SU-DHL-6 (cell line): ENCODE data around the gene SLC25A25.

ENCODE experiments used
- H2AFZ ChIP-seq: fragments of 200-600 bp; sonication (generic); 2 replicates; pipeline ENCODE4 v1.6.1; 2014; ENCODE audit warnings: low read depth, mild to moderate bottlenecking, moderate library complexity, mixed read lengths, antibody characterized with exemption, low read length; ENCODE audit not compliant: severe bottlenecking
- H3F3A ChIP-seq: fragments of 200-600 bp; shearing (Covaris generic); 2 replicates; pipeline ENCODE4 v1.6.0; 2016; ENCODE audit warnings: antibody characterized with exemption, mild to moderate bottlenecking; ENCODE audit not compliant: insufficient read depth
- H3K27ac ChIP-seq: fragments of 200-600 bp; sonication (generic); 2 replicates; pipeline ENCODE4 v1.5.1; 2016; ENCODE audit warnings: low read depth, mild to moderate bottlenecking, low read length, moderate library complexity, mixed read lengths
- H3K27me3 ChIP-seq: fragments of 200-600 bp; sonication (generic), shearing (Covaris generic); 2 replicates; pipeline ENCODE4 v1.6.0; 2014; ENCODE audit warnings: mild to moderate bottlenecking, low read length
- H3K36me3 ChIP-seq: fragments of 200-600 bp; sonication (generic); 2 replicates; pipeline ENCODE4 v1.6.1; 2014; ENCODE audit warnings: mild to moderate bottlenecking, low read length, mixed read lengths
- H3K4me2 ChIP-seq: fragments of 300-600, 200-600 bp; shearing (Covaris generic), sonication (generic); 2 replicates; pipeline ENCODE4 v1.6.0; 2014; ENCODE audit warnings: low read length, low read depth, mild to moderate bottlenecking; ENCODE audit not compliant: poor library complexity, severe bottlenecking
- H3K4me3 ChIP-seq: fragments of 200-600 bp; sonication (generic); 2 replicates; pipeline ENCODE4 v1.5.1; 2014; ENCODE audit warnings: antibody characterized with exemption, low read length, mild to moderate bottlenecking, mixed read lengths; ENCODE audit not compliant: insufficient read depth, poor library complexity, severe bottlenecking
- H3K79me2 ChIP-seq: fragments of 200-600 bp; sonication (generic); 2 replicates; pipeline ENCODE4 v1.6.1; 2014; ENCODE audit warnings: mild to moderate bottlenecking, low read length, moderate library complexity; ENCODE audit not compliant: insufficient read depth
- H3K9ac ChIP-seq: fragments of 200-600 bp; sonication (generic); 2 replicates; pipeline ENCODE4 v1.7.0; 2014; ENCODE audit warnings: mild to moderate bottlenecking, low read length
- H3K9me2 ChIP-seq: fragments of 200-600 bp; sonication (generic); replicated peaks from 2 replicates; pipeline ENCODE4 v1.6.1; 2014; ENCODE audit warnings: low read length; ENCODE audit not compliant: insufficient read depth
- H3K9me3 ChIP-seq: fragments of 200-600 bp; sonication (generic); 2 replicates; pipeline ENCODE4 v1.6.1; 2014; ENCODE audit warnings: low read length, mixed read lengths; ENCODE audit not compliant: insufficient read depth
- H4K20me1 ChIP-seq: fragments of 200-600 bp; sonication (generic); 2 replicates; pipeline ENCODE4 v1.6.1; 2014; ENCODE audit warnings: low read depth, mild to moderate bottlenecking, antibody characterized with exemption, low read length, moderate library complexity, mixed read lengths
- EZH2phosphoT487 ChIP-seq: fragments of 200-600 bp; sonication (generic), shearing (Covaris generic); conservative IDR thresholded peaks from 2 replicates; pipeline ENCODE4 v1.6.1; 2018; ENCODE audit warnings: mild to moderate bottlenecking, antibody characterized with exemption, low read length, moderate library complexity, mixed read lengths
- TF ChIP-seq, protein P1 (sequence below): fragments of 200-600 bp; sonication (generic); IDR thresholded peaks from one replicate; pipeline ENCODE4 v1.5.1; 2017; ENCODE audit warnings: antibody characterized with exemption, mild to moderate bottlenecking, low read length, moderate library complexity; ENCODE audit not compliant: insufficient read depth, poor library complexity, severe bottlenecking

The SLC25A25 gene

DNA sequence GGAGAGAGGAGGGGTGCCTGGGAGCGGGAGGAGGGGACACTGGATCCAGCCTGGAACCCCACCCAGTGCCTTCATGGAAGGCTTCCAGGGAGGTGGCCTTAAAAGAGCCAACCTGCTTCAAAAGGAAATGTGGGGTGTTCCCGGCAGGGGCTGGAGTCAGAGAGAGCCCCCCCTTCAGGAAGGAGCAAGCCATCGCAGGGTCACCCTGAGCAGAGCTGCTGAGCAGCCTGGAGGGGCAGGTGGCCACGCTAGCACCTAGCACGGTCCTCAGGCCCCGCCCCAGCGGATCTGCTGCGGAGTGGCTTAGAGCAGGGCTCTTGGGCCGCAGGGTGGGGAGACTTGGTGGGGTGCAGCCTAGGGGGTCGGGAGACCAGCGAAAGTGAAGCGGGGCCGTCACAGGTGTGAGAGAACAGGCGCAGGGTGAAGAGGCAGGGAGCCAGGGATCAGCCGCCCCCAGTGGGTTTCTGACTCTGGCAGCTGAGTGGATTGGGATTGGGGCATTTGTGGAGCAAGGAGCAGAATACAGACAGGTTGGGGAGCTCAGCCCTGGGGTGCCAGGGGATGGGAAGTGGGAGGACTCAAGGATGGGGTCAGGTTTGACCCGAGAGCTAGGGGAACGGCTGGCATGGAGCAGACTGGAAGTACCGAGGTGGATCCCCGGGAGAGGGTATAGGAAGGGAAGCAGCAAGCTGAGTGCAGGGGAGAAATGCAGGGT, 82.7 kb downstream of the SLC25A25 start:
- H3K79me2 ChIP-seq, result no peaks in the 10 kb centered on the region
- H3K4me3 ChIP-seq, result no peak overlapping the region
- H4K20me1 ChIP-seq, result no peaks in the 10 kb centered on the region
- no peaks in the 10 kb centered on the region for H3K9me2 ChIP-seq
- H3K27ac ChIP-seq, result no peak overlapping the region
- no peak overlapping the region for H3K9ac ChIP-seq
- H3K4me2 ChIP-seq, result no peak overlapping the region
- no peak overlapping the region for H2AFZ ChIP-seq
- H3K9me3 ChIP-seq, result no peaks in the 10 kb centered on the region
- TF ChIP-seq EZH2phosphoT487, result no peak
- TF ChIP-seq, protein P1, sequence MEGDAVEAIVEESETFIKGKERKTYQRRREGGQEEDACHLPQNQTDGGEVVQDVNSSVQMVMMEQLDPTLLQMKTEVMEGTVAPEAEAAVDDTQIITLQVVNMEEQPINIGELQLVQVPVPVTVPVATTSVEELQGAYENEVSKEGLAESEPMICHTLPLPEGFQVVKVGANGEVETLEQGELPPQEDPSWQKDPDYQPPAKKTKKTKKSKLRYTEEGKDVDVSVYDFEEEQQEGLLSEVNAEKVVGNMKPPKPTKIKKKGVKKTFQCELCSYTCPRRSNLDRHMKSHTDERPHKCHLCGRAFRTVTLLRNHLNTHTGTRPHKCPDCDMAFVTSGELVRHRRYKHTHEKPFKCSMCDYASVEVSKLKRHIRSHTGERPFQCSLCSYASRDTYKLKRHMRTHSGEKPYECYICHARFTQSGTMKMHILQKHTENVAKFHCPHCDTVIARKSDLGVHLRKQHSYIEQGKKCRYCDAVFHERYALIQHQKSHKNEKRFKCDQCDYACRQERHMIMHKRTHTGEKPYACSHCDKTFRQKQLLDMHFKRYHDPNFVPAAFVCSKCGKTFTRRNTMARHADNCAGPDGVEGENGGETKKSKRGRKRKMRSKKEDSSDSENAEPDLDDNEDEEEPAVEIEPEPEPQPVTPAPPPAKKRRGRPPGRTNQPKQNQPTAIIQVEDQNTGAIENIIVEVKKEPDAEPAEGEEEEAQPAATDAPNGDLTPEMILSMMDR, result peak; percentile 18
- H3K36me3 ChIP-seq, result no peaks in the 10 kb centered on the region
- no peaks in the 10 kb centered on the region for H3K27me3 ChIP-seq
- no peaks in the 10 kb centered on the region for H3F3A ChIP-seq

DNA sequence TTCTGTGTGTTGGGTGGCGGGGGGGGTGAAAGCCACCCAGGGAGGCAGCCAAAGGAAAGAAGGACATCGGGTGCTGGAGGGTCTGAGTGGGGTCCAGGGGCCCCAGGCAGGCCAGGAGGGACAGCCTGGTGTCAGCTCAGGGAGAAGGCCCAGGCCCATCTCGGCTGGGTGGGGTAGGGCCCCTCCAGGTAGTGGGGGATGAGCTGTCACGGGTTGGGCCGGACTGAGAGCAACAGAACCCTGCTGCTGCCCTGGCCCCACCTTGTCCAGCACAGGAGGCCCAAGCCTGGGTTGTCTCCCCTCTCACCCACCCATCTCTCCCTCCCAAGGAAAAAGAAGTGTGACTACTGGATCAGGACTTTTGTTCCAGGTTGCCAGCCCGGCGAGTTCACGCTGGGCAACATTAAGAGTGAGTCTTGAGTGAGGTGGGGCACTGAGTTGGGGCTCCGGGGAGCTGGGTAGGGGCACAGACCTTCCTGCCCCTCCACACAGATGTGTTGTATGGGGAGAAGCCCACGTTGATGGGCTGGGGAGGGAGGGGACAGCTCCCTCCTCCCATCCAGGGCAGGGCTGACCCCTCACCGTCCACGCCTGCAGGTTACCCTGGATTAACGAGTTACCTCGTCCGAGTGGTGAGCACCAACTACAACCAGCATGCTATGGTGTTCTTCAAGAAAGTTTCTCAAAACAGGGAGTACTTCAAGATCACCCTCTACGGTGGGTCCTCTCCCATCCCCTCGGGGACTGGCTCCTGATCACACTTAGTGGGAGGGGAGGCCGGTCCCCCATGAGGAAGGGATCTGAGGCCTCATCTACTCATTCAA, 83.5 kb downstream of the SLC25A25 start:
- no peaks in the 10 kb centered on the region for H4K20me1 ChIP-seq
- H2AFZ ChIP-seq, result no peak overlapping the region
- H3K9me3 ChIP-seq, result no peaks in the 10 kb centered on the region
- H3K27ac ChIP-seq, result no peak overlapping the region
- no peaks in the 10 kb centered on the region for H3K36me3 ChIP-seq
- no peak overlapping the region for H3K9ac ChIP-seq
- no peak overlapping the region for H3K4me3 ChIP-seq
- no peaks in the 10 kb centered on the region for H3K79me2 ChIP-seq
- H3K9me2 ChIP-seq, result no peaks in the 10 kb centered on the region
- TF ChIP-seq EZH2phosphoT487, result no peak
- TF ChIP-seq, protein P1, result no peak
- no peaks in the 10 kb centered on the region for H3F3A ChIP-seq
- no peaks in the 10 kb centered on the region for H3K27me3 ChIP-seq
- no peak overlapping the region for H3K4me2 ChIP-seq

DNA sequence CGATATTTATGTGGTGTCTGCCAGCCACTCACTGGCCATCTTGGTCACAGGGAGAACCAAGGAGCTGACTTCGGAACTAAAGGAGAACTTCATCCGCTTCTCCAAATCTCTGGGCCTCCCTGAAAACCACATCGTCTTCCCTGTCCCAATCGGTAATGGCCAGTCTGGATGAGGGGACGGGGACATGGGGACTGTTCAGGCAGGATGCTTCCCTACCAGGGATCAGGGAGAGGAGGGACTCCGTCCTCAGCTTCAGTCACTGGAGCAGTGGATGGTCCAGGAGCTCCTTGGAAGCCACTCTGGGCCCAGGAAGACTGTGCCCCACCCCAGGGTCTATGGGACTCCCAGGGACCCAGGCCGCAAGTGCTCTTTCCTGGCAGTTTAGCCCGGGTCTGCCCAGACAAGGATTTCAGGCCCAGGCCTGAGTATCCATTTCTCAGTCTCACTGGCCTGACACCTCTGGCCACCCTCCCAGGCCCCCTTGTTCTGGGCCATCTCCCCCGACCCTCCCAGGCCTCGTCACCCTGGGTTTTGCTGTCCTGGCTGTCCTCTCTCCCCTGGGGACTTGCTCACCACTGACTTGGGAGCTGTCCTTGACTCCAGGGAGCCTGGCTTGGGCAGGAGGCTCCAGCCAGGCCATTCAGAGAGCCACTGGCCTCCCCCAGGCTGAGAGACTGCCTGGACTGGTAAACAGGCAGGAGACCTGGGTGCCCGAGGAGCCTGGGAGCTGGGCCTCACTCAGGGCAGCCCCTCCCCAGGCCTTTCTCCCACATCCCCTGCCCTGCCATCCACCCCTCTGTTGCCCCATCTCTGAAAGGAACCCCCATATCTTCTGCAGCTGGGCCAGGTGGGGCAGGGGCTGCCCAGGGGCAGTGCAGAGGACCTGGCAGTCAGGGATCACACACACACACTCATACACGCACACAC, 84.4 kb downstream of the SLC25A25 start:
- H3K9ac ChIP-seq, result no peak overlapping the region
- TF ChIP-seq, protein P1, result no peak
- no peak for TF ChIP-seq EZH2phosphoT487
- no peaks in the 10 kb centered on the region for H3K79me2 ChIP-seq
- H3F3A ChIP-seq, result no peaks in the 10 kb centered on the region
- H3K4me2 ChIP-seq, result no peak overlapping the region
- H3K9me2 ChIP-seq, result no peaks in the 10 kb centered on the region
- no peaks in the 10 kb centered on the region for H3K9me3 ChIP-seq
- no peaks in the 10 kb centered on the region for H3K36me3 ChIP-seq
- no peak overlapping the region for H3K27ac ChIP-seq
- no peak overlapping the region for H2AFZ ChIP-seq
- no peaks in the 10 kb centered on the region for H4K20me1 ChIP-seq
- no peaks in the 10 kb centered on the region for H3K27me3 ChIP-seq
- H3K4me3 ChIP-seq, result no peak overlapping the region
